ENCODE measurements around the gene ESX1.
"Not testable (repeated sequence)": the region's sequence is repeated elsewhere in the genome, so short reads cannot be mapped to it uniquely, and the experiment has no call there.

ESX1 gene

DNA sequence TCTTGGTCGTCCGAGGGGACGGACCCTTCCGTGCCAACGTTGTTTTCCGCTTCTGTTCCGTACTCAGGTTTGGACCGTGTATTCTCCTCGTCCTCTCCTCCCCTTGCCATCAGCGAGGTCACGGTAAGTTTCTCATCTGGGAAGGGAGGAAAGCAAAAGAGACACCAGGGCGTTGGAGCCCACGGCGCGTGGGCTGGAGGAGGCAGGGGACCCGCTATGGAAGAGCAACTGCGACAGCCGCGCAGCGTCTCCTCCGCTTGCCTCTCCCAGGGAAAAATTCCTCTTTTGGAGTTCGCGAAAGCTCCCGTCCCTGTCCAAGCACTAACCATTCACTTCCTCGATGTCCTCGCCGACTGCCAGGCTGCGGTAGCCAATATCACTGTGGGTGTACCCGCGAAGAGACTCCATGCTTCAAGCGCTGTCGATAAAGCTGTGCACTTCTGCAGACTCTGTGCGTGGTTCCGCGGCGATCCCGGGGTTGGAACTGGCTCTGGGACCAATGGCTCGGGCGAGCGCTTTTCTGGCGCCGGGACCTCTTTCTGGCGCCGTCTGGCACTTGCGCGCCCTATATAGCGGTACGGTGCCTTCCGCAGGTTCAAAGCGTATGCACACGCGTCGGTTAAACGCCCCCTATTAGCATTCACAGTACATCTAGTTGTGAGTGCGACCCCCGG, at the start of gene ESX1:
ESX1 (minus strand) TSS at position 492 of the 674 bp plus-strand sequence; CDS start at position 408, 84 bp downstream.
- no peak for DNase-seq (ENCODE audit: low read depth)

DNA sequence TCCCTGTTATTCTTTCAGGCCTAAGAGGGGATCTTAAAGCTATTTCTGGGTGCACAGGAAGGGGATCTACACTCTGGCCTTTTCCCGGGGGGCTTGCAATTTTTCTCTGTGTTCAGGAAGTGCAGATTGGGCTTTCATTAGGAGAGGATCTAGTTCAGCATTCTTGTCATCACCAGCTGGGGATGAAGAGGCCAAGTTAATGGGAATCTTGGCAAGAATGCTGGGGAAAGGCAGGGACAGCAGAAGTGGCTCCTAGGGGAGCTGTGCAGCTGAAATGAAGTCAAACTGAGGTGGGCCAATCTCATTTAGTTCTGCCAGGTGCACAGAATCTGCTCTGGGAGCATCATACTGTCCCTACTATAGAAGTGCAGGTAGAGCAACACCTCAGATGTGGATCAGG, 40.9 kb upstream of the ESX1 start:
- no peak for DNase-seq (ENCODE audit: low read depth)

DNA sequence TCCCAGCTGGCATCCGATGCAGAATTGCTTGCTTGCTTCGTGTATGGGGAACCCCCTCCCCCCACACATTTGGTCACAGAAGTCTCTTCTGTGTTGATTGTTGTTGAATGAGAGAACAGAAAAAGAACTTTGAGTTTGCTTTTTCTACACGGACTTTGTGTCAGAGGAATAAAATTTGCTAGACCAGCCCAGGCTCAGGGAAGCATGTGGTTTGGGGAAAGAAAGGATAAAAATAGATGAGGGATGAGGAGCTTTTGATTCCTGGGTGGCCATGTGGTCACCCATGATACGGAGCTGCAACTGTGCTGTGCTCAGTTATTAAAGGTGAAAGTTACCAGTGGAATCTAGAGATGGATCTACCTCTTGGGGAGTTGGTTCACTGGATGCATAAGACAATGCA, 34.2 kb upstream of the ESX1 start:
- DNase-seq (ENCODE audit: low read depth) = no peak

DNA sequence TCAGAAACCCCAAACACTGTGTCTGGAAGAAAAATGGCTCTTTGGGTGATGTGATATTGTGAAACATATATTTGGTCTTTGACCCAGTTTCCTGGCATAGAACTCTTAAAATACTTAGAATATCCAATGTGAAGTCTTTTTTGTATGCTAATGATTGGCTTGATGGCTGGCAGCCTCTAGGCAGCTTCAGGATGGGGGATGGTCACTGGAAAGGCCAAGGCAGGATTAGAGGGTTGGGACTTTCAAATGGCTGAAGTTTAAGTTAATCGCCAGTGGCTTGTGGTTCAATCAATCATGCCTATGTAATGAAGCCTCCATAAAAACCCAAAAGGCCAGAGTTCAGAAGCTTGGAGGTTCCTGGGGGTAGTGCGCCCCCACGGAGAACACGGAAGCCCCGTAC, 33.5 kb upstream of the ESX1 start:
- no peak for DNase-seq (ENCODE audit: low read depth)

DNA sequence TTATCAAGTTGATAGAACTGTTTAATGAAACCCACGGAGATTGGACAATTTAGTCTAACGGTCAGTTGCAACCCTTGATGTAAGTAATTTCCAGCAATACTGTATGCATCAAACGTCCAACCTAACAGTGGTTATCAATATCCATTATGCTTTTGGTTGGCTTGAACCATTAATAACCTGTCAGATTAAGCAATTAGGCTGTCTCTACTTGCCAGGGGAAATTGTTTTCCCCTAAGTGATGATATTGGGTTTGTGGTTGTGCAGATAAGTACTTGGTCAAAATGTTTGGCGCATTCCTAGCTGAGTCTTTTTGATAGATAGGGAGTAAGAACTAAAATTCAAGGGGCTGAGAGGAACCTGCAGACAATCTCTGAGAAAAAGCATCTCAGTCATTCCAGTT, 30.5 kb upstream of the ESX1 start:
- no peak for DNase-seq (ENCODE audit: low read depth)

DNA sequence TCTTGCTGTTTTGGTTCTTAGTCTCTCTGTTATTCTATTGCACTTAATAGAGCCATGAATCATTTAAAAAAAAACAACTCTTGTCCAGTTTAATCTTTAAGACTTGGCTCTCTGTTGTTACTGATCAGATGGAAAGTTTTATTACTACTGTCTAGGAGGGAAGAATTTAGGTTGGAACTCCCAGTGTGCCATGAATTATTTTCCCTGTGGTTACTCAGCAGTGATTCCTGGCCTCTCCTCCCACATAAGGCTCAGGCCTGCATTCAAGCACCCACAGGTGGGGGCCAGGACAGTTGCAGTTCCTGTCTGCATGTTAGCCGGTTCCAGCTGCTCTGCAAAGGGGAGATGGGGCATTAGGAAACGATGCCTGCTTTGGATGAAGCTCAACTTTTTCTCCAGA, 29.8 kb upstream of the ESX1 start:
- no peak for DNase-seq (ENCODE audit: low read depth)

DNA sequence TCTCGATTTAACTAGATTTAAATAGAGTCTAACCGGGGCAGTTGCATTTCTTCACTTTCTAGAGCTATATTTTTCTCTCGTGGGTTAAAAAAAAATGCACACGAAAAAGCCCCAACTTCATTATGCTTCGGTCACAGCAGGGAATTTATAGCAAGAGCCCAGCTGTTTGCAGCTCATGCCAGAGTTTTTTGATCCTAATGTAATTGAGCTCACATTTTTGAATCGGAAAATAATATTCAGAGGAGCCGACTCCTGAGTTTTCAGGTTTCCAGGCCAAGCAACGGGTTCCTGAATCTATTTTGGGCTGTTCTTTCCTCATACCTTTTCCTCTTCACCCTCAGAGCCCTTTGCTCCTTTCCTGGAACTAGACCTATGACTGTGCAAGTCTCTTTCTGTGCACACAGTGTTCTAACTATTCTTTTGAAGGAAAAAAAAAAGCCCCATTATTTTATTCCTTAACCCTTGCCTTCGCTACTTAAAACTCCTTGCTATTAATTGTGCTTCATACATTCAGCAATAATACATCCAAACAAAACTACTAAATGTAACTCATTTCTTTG, 27.5 kb upstream of the ESX1 start:
- no peak for DNase-seq (ENCODE audit: low read depth)

DNA sequence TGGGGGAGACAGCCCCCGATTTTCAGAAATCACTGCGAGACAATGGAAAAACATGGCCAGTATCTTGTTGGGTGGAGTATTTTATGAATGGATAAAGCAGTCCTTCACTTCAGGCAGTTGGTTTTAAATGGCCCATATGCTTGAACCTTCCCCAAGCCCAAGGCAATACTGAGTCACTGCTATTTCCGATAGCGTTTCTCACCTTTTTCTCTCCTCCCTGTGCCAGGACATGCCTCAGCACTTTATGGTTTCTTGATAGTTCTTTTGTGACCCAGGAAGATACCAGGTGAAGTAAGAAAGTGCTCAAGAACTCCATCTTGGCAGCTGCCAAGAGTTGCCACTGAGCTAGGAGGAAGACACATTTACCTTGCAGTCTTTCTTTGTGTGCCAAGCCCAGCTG, 26.8 kb upstream of the ESX1 start:
- DNase-seq (ENCODE audit: low read depth) = no peak

DNA sequence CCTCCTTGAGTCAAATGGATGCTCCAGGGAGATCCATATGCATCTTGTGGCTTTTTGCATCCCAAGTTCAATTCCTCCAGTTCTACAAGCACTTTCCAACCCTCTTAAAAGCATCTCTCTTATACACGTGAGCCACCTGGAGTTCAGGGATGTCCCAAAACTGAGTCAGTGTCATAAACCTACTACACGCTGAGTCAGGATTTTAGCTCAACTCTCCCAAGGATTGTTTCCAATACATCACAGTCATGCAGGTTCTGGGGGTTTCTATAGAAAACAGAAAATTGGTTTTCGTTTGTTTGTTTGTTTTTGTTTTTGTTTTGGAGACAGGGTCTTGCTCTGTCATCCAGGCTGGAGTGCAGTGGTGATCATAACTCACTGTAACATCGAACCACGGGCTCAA, 25.9 kb upstream of the ESX1 start:
- DNase-seq (ENCODE audit: low read depth) = no peak

DNA sequence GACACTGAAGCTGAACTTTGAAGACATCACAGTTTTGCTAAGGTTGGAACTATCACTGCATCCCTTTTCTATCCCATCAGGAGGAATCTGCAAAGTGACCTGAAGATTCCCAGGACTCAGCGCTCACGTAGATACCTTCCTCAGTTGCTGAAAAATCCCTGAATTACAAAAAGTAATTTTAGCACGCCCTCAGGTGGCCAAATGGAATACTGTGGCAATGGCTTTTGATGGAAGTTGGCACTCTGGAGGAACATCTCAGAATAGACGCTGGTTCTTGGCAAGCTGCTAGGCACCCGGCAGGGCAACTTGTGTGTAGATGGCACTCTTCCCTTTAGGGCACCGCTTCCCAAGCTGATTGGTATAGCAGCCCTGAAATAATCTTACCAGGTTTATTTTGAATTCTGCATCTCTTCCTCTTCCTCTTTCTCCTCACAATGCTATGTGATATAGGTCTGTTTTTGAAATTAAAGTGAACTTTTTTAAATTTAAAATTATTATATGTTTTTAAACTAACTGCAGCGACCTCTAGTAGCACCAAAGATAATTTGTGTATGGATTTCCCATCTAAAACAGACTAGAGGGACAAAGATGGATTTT, 16.3 kb upstream of the ESX1 start:
- no peak for DNase-seq (ENCODE audit: low read depth)

DNA sequence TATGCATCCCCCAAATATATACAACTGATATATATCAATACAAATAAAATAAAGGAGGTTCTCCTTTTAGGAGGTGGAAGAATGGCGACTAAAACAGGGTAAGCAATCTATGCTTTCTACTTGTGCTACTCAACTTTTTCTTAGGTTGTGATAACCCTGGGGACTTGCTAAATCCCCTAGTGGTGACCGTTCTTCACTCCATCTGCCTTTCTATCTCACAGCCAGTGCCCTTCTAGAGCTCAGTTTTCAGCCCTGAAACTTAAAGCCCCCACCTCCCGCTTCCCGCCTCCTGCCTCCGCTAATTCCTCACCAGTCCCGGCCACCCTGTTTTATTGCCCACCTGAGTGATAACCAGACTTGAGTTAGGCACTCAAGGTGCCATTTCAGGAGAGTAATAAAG, 15.5 kb upstream of the ESX1 start:
- DNase-seq (ENCODE audit: low read depth) = no peak

DNA sequence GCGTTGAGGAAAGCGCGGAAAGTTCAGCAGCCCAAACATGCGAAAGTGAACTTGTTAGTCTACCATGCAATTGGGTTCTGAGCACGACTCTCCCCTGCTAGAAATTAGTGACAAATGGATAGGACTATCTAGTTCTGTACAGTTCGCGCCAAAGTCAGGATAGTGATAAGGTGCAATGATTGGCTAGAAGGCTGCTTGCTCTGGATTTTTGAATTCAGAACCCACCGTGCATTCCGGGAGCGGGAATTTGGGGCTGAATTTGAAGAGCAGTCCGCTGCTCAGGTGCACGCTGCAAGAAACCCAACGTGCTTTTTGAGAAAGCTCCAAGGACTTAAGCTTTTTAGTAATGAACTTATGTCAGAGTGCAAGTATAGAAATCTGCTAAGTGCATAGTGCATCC, 732 bp upstream of the ESX1 start:
- DNase-seq (ENCODE audit: low read depth) = no peak

DNA sequence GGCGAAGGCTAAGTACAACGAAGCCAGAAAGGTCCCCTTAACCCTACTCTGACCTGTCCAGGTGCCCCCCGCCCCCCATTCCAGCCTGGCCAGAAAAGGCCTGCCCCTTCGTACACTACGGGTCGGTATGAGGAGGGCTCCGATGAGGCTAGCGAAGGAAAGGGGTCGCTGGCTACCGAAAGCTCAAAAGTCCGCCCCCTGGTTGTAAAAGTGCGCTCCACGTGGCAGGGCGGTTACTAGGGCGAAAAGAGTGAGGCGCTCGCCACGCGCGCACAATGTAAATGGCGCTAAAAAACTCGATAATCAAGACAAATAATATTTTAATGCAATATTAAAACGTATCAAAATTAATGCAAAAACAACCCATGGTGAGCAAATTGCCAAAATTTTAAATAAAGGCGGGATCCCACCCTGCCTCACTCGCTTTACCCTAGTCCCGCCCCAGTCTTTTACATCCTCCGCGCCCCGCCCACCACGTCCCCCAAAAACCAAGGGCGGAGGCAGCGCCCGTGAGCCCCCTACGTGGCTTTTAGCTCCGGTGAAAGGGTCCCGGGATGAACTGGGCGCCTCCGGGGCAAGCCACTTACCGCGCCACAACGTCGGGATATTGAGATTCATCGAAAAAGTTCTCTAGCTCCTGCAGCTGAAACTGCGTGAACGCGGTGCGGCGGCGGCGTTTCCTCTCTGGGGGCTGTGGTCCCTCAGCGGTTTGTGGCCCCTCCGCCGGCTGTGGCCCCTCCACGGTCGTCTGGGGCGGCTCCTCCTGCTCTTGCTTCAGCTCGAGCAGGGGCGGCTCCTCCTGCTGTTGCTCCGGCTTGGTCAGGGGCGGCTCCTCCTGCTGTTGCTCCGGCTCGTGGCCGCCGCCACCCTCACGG, 929 bp downstream of the ESX1 start:
- DNase-seq (ENCODE audit: low read depth) = no peak

DNA sequence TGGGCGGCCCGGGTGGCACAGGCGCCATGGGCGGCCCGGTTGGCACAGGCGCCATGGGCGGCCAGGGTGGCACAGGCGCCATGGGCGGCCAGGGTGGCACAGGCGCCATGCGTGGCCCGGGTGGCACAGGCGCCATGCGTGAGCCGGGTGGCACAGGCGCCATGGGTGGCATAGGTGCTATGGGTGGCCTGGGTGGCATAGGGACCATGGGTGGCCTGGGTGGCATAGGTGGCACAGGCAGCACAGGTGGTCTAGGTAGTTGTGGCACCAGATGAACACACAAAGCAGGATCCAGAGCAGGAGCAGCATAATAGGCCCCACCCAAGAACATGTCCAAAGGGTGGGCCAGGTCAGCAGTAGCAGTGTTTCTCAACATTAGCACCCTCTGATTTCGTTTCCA, 4.3 kb downstream of the ESX1 start:
- DNase-seq (ENCODE audit: low read depth) = no peak

DNA sequence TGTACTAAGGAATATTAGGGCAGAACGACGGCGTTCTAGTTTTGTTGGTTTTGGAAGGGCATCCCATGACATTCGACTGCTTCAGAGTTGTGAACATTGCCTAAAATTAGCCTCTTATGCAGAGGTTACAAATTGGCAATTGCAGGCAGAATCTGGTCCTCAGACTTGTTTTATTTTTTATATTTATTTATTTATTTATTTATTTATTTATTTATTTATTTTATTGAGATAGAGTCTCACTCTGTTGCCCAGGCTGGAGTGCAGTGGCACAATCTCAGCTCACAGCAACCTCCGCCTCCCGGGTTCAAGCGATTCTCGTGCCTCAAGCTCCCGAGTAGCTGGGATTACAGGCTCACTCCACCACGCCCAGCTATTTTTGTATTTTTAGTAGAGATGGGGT, 24.7 kb downstream of the ESX1 start:
- not testable (repeated sequence) for DNase-seq (ENCODE audit: low read depth)

DNA sequence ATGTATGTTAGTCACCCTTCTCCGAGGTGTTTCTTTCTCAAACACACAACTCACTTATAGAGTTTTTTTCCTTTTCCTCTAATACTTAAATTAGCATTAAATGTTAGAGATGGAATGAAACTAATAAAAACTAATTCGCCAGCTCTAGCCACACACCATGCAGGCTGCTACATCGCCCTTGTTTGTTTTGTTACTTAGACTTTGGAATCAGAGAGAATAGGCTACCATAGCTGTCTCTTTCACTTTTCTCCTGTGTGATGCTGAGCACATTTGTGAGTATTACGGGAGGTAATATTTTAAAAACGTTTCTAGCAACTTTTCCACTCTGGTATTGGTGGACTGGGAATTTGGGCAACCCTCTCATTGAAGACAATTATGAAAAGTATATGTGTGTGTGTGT, 43.5 kb downstream of the ESX1 start:
- DNase-seq (ENCODE audit: low read depth) = no peak

DNA sequence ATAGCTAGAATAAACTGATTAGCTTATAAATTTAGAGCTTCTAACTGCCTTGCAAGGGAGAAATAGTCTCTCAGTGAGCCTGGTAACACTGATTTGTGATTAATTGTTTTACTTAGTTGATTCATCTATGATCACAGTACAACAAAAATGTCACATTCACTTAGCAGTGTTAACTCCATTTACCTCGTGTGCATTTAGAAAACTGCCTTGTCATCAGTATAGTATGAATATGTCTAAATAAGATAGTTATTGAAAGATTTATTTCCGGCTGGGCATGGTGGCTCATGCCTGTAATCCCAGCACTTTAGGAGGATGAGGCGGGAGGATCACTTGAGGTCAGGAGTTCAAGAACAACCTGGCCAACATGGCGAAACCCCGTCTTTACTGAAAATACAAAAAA, 49.2 kb downstream of the ESX1 start:
- DNase-seq (ENCODE audit: low read depth) = no peak

Data from non-pigmented ciliary epithelial cell (primary cell).